ENCODE results near the gene DGKD. TPM values are rescaled to one million over a fixed set of nuclear protein-coding genes. Genes with fewer than 3 reads are reported as not detected.

The DGKD gene
- total RNA-seq, 4 donors from 2014 or later: 7.0 to 55.4 (median 10.9) TPM

GRCh38 chr2:233411162-233411561, 56.9 kb downstream of the DGKD start:
- peaks cover 10% of the 10 kb centered on the region for H3K4me1 ChIP-seq
- no peak for DNase-seq (ENCODE audit: low spot score in 2 of 2)
- WGBS: 95% methylated on average over 1 of the region's 1 CpG
- TF ChIP-seq CTCF (IDR thresholded peaks at IDR 0.05): no peak
- no peak for TF ChIP-seq POLR2AphosphoS5 (IDR thresholded peaks at IDR 0.05)
- TF ChIP-seq POLR2A (IDR thresholded peaks at IDR 0.05): no peak
- TF ChIP-seq EP300 (IDR thresholded peaks at IDR 0.05): no peak
- H3K27me3 ChIP-seq: no peaks in the 10 kb centered on the region
- H3K36me3 ChIP-seq: no peaks in the 10 kb centered on the region
- H3K27ac ChIP-seq: no peak overlapping the region
- H3K4me3 ChIP-seq: no peak overlapping the region
- no peaks in the 10 kb centered on the region for H3K9me3 ChIP-seq

- no peak for TF ChIP-seq POLR2AphosphoS5 (IDR thresholded peaks at IDR 0.05)
- TF ChIP-seq EP300 (IDR thresholded peaks at IDR 0.05): no peak
- no peak for TF ChIP-seq POLR2A (IDR thresholded peaks at IDR 0.05)
- no peak for TF ChIP-seq CTCF (IDR thresholded peaks at IDR 0.05)
- Histone ChIP-seq H3K27ac (no peak overlapping the region), H3K36me3 (no peaks in the 10 kb centered on the region), H3K27me3 (no peaks in the 10 kb centered on the region), H3K4me1 (peaks cover 9% of the 10 kb centered on the region), H3K4me3 (no peak overlapping the region), H3K9me3 (no peaks in the 10 kb centered on the region)
- DNase-seq (ENCODE audit: low spot score in 2 of 2): no peak
- WGBS: 97% methylated on average over 3 of the region's 3 CpGs
Measured at GRCh38 chr2:233412405-233412804, 58.1 kb downstream of the DGKD start.

GRCh38 chr2:233413046-233413445, 58.8 kb downstream of the DGKD start:
- H3K27ac ChIP-seq: no peak overlapping the region

GRCh38 chr2:233413559-233414272, 59.4 kb downstream of the DGKD start:
- peak in 1 of 2 donors; percentile 57 for DNase-seq (ENCODE audit: low spot score in 2 of 2)
- Histone ChIP-seq H3K27ac (no peak overlapping the region), H3K4me3 (no peak overlapping the region), H3K4me1 (peaks cover 8% of the 10 kb centered on the region), H3K36me3 (no peaks in the 10 kb centered on the region), H3K9me3 (no peaks in the 10 kb centered on the region), H3K27me3 (no peaks in the 10 kb centered on the region)
- WGBS: 56% methylated on average over 9 of the region's 9 CpGs
- TF ChIP-seq EP300 (IDR thresholded peaks at IDR 0.05) (no peak), POLR2A (IDR thresholded peaks at IDR 0.05) (no peak), POLR2AphosphoS5 (IDR thresholded peaks at IDR 0.05) (no peak), CTCF (IDR thresholded peaks at IDR 0.05) (no peak)

More at GRCh38 chr2:233413046-233413445, 58.8 kb downstream of the DGKD start:
- H3K4me3 ChIP-seq: no peak overlapping the region
- H3K27me3 ChIP-seq: no peaks in the 10 kb centered on the region
- H3K36me3 ChIP-seq: no peaks in the 10 kb centered on the region
- 94% methylated on average over 4 of the region's 4 CpGs for WGBS
- peaks cover 8% of the 10 kb centered on the region for H3K4me1 ChIP-seq
- no peak for TF ChIP-seq CTCF (IDR thresholded peaks at IDR 0.05)
- TF ChIP-seq POLR2AphosphoS5 (IDR thresholded peaks at IDR 0.05): no peak
- no peak for TF ChIP-seq POLR2A (IDR thresholded peaks at IDR 0.05)
- no peak for TF ChIP-seq EP300 (IDR thresholded peaks at IDR 0.05)
- H3K9me3 ChIP-seq: no peaks in the 10 kb centered on the region
- DNase-seq (ENCODE audit: low spot score in 2 of 2): peak in 1 of 2 donors; percentile 24

- H3K4me1 ChIP-seq: peaks cover 8% of the 10 kb centered on the region
- no peak for TF ChIP-seq POLR2A (IDR thresholded peaks at IDR 0.05)
- no peak for TF ChIP-seq EP300 (IDR thresholded peaks at IDR 0.05)
- TF ChIP-seq POLR2AphosphoS5 (IDR thresholded peaks at IDR 0.05): no peak
- no peak for TF ChIP-seq CTCF (IDR thresholded peaks at IDR 0.05)
- H3K27me3 ChIP-seq: no peaks in the 10 kb centered on the region
- H3K9me3 ChIP-seq: no peaks in the 10 kb centered on the region
- no peaks in the 10 kb centered on the region for H3K36me3 ChIP-seq
- WGBS: 95% methylated on average over 3 of the region's 4 CpGs
- H3K27ac ChIP-seq: no peak overlapping the region
- DNase-seq (ENCODE audit: low spot score in 2 of 2): peak in 1 of 2 donors; percentile 24
- H3K4me3 ChIP-seq: no peak overlapping the region
Measured at GRCh38 chr2:233414273-233414654, 60.0 kb downstream of the DGKD start.

Measured in suprapubic skin (tissue), 4 donors.